SIG-M5 (cell line): ENCODE results near the gene TTC24.

Experiments used
- DNase-seq: peaks from one replicate; lab custom pipeline; 2025; lab: John Stamatoyannopoulos, UW

Gene TTC24

DNA sequence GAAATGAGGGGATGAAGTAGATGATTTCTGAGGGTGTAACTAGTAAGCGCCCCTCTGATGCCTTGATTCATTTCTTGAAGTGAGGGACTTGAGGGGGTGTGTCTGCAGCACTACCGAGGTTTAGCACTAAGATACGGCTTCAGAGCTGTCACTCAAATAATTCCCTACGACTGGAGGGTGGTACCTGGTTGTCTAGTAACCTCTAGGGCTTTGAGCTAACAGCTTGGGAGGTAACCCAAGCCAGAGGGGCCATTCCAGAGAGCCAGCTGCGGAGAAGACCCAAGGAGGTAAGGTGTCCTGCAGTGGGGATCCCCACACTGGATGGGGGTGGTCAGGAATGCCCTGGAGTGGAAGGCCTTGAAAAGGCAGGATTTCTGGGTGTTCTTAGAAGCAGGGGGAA is at the start of gene TTC24:
TTC24 (plus strand) TSS at position 252 of the 400 bp plus-strand sequence. CDS start 1,642 bp downstream, outside the sequence.
- no peak for DNase-seq

- no peak for DNase-seq
These were observed 49.5 kb upstream of the TTC24 start for GRCh38 chr1:156530006-156530405.

DNA sequence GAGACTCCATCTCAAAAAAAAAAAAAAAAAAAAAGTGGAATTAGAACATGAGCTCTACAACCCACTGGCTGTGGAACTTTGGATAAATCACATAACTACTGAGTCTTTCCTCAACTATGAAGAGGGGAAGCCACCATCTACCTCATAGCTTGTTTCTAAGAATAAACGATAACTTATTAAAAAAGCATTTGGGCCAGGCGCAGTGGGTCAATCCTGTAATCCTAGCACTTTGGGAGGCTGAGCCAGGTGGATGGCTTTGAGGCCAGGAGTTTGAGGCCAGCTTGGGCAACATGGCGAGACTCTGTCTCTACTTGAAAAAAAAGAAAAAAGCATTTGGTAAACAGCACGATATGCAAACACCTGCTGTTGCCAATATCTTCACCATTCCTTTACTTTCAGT is 47.1 kb upstream of the TTC24 start:
- DNase-seq: no peak

GRCh38 chr1:156533568-156534220 is 45.8 kb upstream of the TTC24 start:
- no peak for DNase-seq

DNA sequence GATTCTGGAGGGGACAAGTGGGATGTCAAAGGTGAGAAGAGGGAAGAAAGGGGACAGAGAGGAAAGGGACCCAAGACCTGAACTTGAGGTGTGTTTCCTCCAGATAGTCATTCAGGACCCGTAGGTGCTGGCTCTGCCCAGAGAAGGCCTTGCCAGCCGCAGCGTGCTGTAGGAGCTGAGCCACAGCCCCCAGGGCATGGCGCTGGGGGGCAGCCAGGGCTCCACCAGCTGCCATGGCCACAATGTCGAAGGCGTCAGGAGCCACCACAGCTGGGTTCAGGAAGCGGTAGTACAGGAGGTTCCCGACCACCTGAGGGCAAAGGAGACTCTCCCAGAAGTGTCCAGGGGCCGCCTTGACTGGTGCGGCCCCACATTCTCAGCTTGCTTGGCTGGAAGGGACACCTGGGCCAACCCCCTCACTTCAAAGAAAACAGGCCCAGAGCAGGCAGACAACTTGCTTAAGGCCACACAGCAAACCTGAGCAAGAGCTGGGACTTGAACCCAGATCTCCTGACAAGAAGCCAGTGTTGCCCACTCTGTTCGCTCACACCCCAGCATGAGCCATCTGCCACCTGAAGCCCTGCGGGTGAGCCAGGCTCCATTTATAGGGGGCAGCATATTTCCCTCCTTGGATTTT is 45.0 kb upstream of the TTC24 start:
- DNase-seq: no peak

GRCh38 chr1:156537027-156537426 is 42.5 kb upstream of the TTC24 start:
- DNase-seq: no peak

GRCh38 chr1:156538711-156539440 is 40.6 kb upstream of the TTC24 start:
- DNase-seq: no peak

- DNase-seq: no peak
These were observed 39.6 kb upstream of the TTC24 start for GRCh38 chr1:156539818-156540355.

DNA sequence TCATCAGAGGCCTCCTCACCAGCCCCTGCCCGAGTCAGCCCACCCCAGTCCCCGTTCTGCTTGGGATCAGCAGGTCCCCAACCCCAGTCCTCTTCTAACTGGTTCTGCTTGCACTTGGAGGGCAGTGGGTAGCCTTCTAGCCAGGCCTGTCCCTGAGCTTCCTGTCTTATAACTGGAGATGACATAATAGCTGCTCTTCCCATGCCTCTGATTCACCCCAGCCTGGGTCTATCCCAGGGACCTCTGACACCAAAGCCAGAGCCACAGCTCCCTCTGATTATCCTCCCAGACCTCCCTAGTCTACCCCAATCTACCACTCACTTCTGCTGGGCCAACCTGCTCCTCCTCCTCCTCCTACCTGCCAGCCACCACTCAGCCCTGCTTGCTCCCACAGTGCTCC is 38.6 kb upstream of the TTC24 start:
- DNase-seq: no peak

DNA sequence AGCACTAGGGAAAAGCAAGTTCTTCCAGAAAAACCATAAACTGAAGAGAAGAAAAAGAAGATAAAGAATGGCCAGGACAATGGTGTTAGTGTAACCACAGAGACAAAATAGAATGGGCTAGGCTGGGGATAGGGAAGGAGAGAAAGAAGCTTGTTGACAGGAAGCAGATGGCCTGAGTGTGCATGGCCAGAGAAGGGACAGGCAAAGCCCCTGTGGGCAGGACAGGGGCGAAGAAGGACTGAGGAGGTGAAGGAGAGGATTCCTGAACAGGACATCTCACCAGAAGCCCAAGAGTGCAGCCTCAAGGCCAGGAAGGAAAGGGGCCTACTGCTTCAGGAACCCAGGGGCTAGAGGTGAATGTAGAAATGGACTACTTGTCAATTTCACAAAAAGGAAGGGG is 36.5 kb upstream of the TTC24 start:
- DNase-seq: no peak

DNA sequence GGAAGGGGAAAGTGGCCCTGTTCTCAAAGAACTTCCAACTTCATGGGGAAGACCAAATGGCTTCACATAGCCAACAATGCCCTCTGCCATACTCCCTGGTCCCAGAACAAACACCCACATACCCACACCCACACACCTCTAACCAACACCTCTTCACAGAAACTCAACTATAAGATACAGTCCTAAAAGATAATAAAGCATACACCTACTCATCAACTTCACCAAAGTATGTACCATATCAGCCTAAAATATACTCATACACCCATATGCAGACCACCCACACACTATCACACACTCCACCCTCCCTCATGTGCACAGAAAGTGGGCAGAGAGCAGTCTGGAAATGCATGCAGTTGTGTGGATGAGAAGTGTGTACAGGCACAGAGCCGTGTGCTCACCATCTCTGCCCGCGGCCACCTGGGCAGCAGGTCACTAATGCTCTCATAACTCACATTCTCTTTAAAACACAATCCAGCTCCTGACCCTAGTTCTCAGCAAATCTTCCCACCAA is 34.9 kb upstream of the TTC24 start:
- DNase-seq: no peak

- no peak for DNase-seq
These were observed 33.3 kb upstream of the TTC24 start for GRCh38 chr1:156546267-156546666.

DNA sequence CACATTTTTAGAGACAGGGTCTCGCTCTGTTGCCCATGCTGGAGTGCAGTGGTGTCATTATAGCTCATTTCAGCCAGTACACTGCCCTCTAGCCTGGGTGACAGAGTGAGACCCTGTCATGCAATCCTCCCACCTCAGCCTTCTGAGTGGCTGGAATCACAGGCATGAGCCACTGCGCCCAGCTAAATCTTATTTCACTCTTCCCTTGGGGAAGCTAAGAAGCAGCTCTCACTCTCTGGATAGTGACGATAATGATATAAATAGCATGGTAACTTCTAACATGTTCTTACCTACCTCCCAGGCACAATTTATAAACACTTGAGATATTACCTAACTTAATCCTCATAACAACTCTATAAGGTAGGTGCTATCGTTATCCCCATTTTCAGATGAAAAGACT is 32.1 kb upstream of the TTC24 start:
- no peak for DNase-seq

DNA sequence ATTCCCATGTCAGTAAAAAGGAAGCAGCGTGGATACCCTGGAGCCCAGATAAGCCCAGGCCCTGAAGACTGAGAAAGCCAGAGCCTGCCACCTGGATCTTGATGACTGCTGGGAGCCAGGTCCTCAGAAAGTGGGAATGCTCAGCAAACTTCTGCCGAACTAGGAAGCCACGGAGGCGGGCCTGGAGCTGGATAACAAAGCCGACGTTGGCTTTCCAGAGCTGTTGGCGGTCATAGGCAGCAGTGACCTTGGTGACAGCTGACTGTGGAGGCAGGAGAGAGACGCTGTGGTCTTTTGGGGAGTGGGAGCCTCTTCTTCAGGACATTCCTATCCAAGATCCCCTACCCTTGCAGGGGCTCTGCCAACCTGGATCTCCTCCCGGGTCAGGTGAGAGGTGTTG is 31.5 kb upstream of the TTC24 start:
- no peak for DNase-seq

DNA sequence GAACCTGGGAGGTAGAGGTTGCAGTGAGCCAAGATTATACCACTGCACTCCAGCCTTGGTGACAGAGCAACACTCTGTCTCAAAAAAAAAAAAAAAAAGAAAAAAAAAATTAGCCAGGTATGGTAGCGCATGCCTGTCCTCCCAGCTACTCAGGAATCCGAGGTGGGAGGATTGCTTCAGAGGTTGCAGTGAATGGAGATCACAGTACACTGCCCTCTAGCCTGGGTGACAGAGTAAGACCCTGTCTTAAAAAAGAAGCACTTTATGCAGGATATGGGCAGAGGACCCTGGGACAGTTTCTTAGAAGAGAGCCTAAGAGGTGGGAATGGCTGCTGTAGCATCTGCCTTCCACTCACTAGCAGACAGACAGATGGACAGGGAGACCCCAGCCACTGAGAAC is 30.1 kb upstream of the TTC24 start:
- no peak for DNase-seq

DNA sequence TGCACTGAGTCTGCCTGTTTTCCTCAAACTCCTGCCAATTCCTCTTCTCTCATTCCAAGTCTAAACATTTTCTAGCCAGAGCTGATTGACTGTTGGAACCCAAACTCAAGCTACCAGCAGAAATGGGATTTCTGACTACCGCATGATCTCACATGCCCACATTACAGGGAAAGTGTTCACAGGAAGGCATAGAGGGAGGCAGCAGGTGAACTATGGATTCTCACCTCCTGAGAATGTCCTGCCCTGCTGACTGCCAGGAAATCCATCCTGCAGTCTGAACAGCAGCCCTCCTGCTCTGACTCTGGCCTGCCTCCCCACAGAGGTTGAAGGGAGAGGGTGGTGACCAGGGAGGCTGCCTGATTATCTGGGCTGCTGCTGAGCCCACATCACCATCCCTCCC is 29.7 kb upstream of the TTC24 start:
- DNase-seq: no peak

DNA sequence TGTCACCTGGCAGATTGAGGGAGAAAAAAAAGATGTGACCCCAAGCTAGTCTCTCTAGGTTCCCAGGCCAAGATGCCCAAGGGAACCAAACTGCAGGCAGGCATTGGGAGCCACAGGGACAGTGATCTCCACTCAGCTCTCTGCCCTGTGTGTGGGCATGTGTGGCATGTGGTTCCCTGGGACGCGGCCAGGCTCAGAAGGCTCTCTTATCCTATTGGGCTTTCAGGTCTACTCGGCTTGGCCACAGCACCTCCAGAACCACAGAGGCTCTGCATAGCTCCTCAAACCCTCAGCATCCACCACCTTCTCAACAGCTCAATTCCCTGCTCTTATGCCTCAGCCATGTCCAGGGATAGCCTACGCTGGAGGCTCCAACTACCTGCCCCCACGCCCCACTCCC is 29.2 kb upstream of the TTC24 start:
- no peak for DNase-seq

DNA sequence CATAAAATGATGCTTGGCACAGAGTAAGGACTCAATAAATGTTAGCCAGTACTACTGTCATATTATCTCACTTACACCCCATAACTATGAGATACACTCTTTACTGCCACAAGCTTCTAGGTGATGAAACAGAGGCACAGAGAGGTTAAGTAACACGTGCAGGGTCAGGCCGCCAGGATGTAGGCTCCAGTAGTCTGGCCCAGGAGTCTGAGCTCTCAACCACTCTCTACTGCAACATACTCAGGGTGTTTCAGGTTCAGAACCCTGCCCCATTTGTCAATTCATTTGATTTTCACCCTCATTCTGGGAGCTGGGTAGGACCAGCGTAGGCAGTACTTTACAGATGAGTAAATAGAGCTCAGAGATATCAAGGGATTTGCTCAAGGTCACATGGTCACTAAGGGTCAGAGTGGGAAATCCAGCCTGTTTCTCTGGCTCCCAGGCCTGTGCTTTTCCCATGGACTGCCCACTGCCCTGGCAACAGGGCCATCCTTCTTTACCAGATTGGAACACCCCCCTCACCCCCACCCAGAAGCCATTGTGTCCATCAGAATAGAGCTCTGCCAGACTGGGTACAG is 28.4 kb upstream of the TTC24 start:
- DNase-seq: no peak

GRCh38 chr1:156551869-156552268 is 27.7 kb upstream of the TTC24 start:
- DNase-seq: no peak

GRCh38 chr1:156552518-156552917 is 27.0 kb upstream of the TTC24 start:
- DNase-seq: no peak

GRCh38 chr1:156552937-156553336 is 26.6 kb upstream of the TTC24 start:
- DNase-seq: peak; percentile 81

GRCh38 chr1:156553860-156554485 is 25.6 kb upstream of the TTC24 start:
- DNase-seq: no peak
